Effector memory CD4-positive, alpha-beta T cell (primary cell): ENCODE measurements around the gene SLC25A44.
A peak's percentile ranks its signal among the peaks of the same experiment; 100 is the strongest.
"Not testable (repeated sequence)": the region's sequence is repeated elsewhere in the genome, so short reads cannot be mapped to it uniquely, and the experiment has no call there.

Source experiments
- DNase-seq, 3 donors: peaks; one replicate each; pipeline ENCODE4 v3.0.0-alpha.2; 2020
- H3K27ac ChIP-seq: 2 replicates; pipeline ENCODE4 v1.7.0; 2013; ENCODE audit warnings: mild to moderate bottlenecking, low read length, moderate library complexity; ENCODE audit not compliant: insufficient read depth, poor library complexity, severe bottlenecking
- H3K27me3 ChIP-seq: replicated peaks from 2 replicates; pipeline ENCODE4 v1.7.0; 2013; ENCODE audit warnings: mild to moderate bottlenecking, low read length; ENCODE audit not compliant: insufficient read depth, control insufficient read depth, poor library complexity, severe bottlenecking
- H3K36me3 ChIP-seq: 2 replicates; pipeline ENCODE4 v1.7.0; 2013; ENCODE audit warnings: mild to moderate bottlenecking, low read length, moderate library complexity; ENCODE audit not compliant: control insufficient read depth, insufficient read depth
- H3K4me1 ChIP-seq: 2 replicates; pipeline ENCODE4 v1.7.0; 2013; ENCODE audit warnings: low read length, mild to moderate bottlenecking; ENCODE audit not compliant: control insufficient read depth, insufficient read depth, poor library complexity, severe bottlenecking
- H3K4me3 ChIP-seq: 2 replicates; pipeline ENCODE4 v1.7.0; 2013; ENCODE audit warnings: low read length, low read depth, mild to moderate bottlenecking; ENCODE audit not compliant: insufficient read depth, poor library complexity, severe bottlenecking
- H3K9me3 ChIP-seq: 2 replicates; pipeline ENCODE4 v1.7.0; 2013; ENCODE audit warnings: mild to moderate bottlenecking, low read length, moderate library complexity; ENCODE audit not compliant: control insufficient read depth

Gene SLC25A44

GRCh38 chr1:156181391-156181924, 12.4 kb upstream of the SLC25A44 start:
- H3K36me3 ChIP-seq, DNase-seq, H3K4me1 ChIP-seq, H3K27me3 ChIP-seq, H3K9me3 ChIP-seq, H3K4me3 ChIP-seq, H3K27ac ChIP-seq: not testable (repeated sequence)

- H3K9me3 ChIP-seq, H3K4me1 ChIP-seq, DNase-seq, H3K27ac ChIP-seq, H3K36me3 ChIP-seq, H3K27me3 ChIP-seq, H3K4me3 ChIP-seq: not testable (repeated sequence)
Measured at GRCh38 chr1:156182010-156182779, 11.7 kb upstream of the SLC25A44 start.

GRCh38 chr1:156186347-156187177, 7.3 kb upstream of the SLC25A44 start:
- H3K9me3 ChIP-seq, H3K27me3 ChIP-seq, H3K36me3 ChIP-seq, H3K27ac ChIP-seq, H3K4me3 ChIP-seq, H3K4me1 ChIP-seq, DNase-seq: not testable (repeated sequence)

- peaks cover 15% of the 10 kb centered on the region for H3K4me1 ChIP-seq
- not testable (repeated sequence) for H3K27ac ChIP-seq, DNase-seq, H3K9me3 ChIP-seq, H3K27me3 ChIP-seq, H3K36me3 ChIP-seq, H3K4me3 ChIP-seq
Measured at GRCh38 chr1:156190265-156190664, 3.6 kb upstream of the SLC25A44 start.

GRCh38 chr1:156191292-156191964, 2.5 kb upstream of the SLC25A44 start:
- no peak overlapping the region for H3K4me3 ChIP-seq
- no peaks in the 10 kb centered on the region for H3K27me3 ChIP-seq
- no peak for DNase-seq
- H3K9me3 ChIP-seq = no peaks in the 10 kb centered on the region
- H3K27ac ChIP-seq = no peak overlapping the region
- H3K4me1 ChIP-seq = peaks cover 15% of the 10 kb centered on the region
- no peaks in the 10 kb centered on the region for H3K36me3 ChIP-seq

- H3K4me3 ChIP-seq = peak overlapping the region; percentile 94
- no peaks in the 10 kb centered on the region for H3K9me3 ChIP-seq
- H3K36me3 ChIP-seq = no peaks in the 10 kb centered on the region
- no peaks in the 10 kb centered on the region for H3K27me3 ChIP-seq
- peak overlapping the region; percentile 61 for H3K27ac ChIP-seq
- DNase-seq = no peak
- H3K4me1 ChIP-seq = peaks cover 15% of the 10 kb centered on the region
Measured at GRCh38 chr1:156193208-156193487, 756 bp upstream of the SLC25A44 start.

- Histone ChIP-seq H3K9me3 (no peaks in the 10 kb centered on the region), H3K27me3 (no peaks in the 10 kb centered on the region), H3K4me3 (peak overlapping the region; percentile 94), H3K4me1 (peaks cover 26% of the 10 kb centered on the region), H3K36me3 (peaks cover 1% of the 10 kb centered on the region), H3K27ac (peak overlapping the region; percentile 82)
- DNase-seq = no peak
Measured at GRCh38 chr1:156194300-156194652, 372 bp downstream of the SLC25A44 start.

GRCh38 chr1:156195853-156196252, 1.9 kb downstream of the SLC25A44 start:
- Histone ChIP-seq H3K4me3 (no peak overlapping the region), H3K27me3 (no peaks in the 10 kb centered on the region), H3K9me3 (no peaks in the 10 kb centered on the region), H3K4me1 (peaks cover 34% of the 10 kb centered on the region), H3K36me3 (peaks cover 15% of the 10 kb centered on the region), H3K27ac (no peak overlapping the region)
- DNase-seq = no peak

GRCh38 chr1:156196445-156196844, 2.5 kb downstream of the SLC25A44 start:
- no peaks in the 10 kb centered on the region for H3K27me3 ChIP-seq
- H3K9me3 ChIP-seq = no peaks in the 10 kb centered on the region
- no peak for DNase-seq
- H3K4me3 ChIP-seq = no peak overlapping the region
- peaks cover 15% of the 10 kb centered on the region for H3K36me3 ChIP-seq
- H3K4me1 ChIP-seq = peaks cover 34% of the 10 kb centered on the region
- no peak overlapping the region for H3K27ac ChIP-seq
